ENCODE data around the gene DDX20.

DDX20 gene

GRCh38 chr1:111723091-111723806 lies 32.5 kb upstream of the DDX20 start:
- no peak for TF ChIP-seq CTCF (IDR thresholded peaks at IDR 0.05; ENCODE audit: insufficient read depth, low read length, missing control alignments)
- no peak for DNase-seq (ENCODE audit: low read depth, low spot score)
- POLR2A ChIA-PET = no interaction called here
- H3K4me3 ChIP-seq (ENCODE audit: low read depth, low read length) = no peak overlapping the region
- CTCF ChIA-PET = interaction anchor here (1.0 kb wide), 1 partner anchor 10 kb away, joined by 4 read pairs; no protein-coding TSS in a partner anchor

GRCh38 chr1:111723871-111724270 lies 31.8 kb upstream of the DDX20 start:
- DNase-seq (ENCODE audit: low read depth, low spot score) = no peak
- CTCF ChIA-PET = interaction anchor here (1.6 kb wide), 1 partner anchor 42 kb away, joined by 3 read pairs; no protein-coding TSS in a partner anchor
- H3K4me3 ChIP-seq (ENCODE audit: low read depth, low read length) = no peak overlapping the region
- no peak for TF ChIP-seq CTCF (IDR thresholded peaks at IDR 0.05; ENCODE audit: insufficient read depth, low read length, missing control alignments)
- POLR2A ChIA-PET = no interaction called here

GRCh38 chr1:111725192-111725591 lies 30.5 kb upstream of the DDX20 start:
- no peak overlapping the region for H3K4me3 ChIP-seq (ENCODE audit: low read depth, low read length)
- DNase-seq (ENCODE audit: low read depth, low spot score) = no peak
- no peak for TF ChIP-seq CTCF (IDR thresholded peaks at IDR 0.05; ENCODE audit: insufficient read depth, low read length, missing control alignments)
- CTCF ChIA-PET = interaction anchor here (0.8 to 1.6 kb wide), 5 partner anchors 9 to 41 kb away, joined by 3 to 5 read pairs (median 4); no protein-coding TSS in a partner anchor
- POLR2A ChIA-PET = no interaction called here

- POLR2A ChIA-PET = no interaction called here
- no peak for DNase-seq (ENCODE audit: low read depth, low spot score)
- no peak overlapping the region for H3K4me3 ChIP-seq (ENCODE audit: low read depth, low read length)
- TF ChIP-seq CTCF (IDR thresholded peaks at IDR 0.05; ENCODE audit: insufficient read depth, low read length, missing control alignments) = no peak
- CTCF ChIA-PET = interaction anchor here (0.7 to 3.7 kb wide), 3 partner anchors 11 to 43 kb away, joined by 5 to 45 read pairs (median 26); partner anchors contain the start of gene INKA2
These were observed 28.6 kb upstream of the DDX20 start for GRCh38 chr1:111727056-111727455.

- DNase-seq (ENCODE audit: low read depth, low spot score) = no peak
- ChIA-PET CTCF (interaction anchor here (0.8 to 3.7 kb wide), 6 partner anchors 8 to 28 kb away, joined by 3 to 45 read pairs (median 4); partner anchors contain the start of gene INKA2), POLR2A (no interaction called here)
- TF ChIP-seq CTCF (IDR thresholded peaks at IDR 0.05; ENCODE audit: insufficient read depth, low read length, missing control alignments) = no peak
- H3K4me3 ChIP-seq (ENCODE audit: low read depth, low read length) = no peak overlapping the region
These were observed 26.3 kb upstream of the DDX20 start for GRCh38 chr1:111729271-111729921.

Data from AG04449 (cell line).